Stomach (tissue), 4 donors: Measurements from ENCODE around the gene AFAP1.

Source experiments
- POLR2A ChIP-seq, 4 donors: fragments of 450-650 bp; IDR thresholded peaks; one replicate each; pipeline ENCODE4 v1.6.1; 2016; ENCODE audit warnings: antibody characterized with exemption in 4 of 4, control low read depth in 2 of 4, mild to moderate bottlenecking in 1 of 4, moderate library complexity in 1 of 4
- POLR2AphosphoS5 ChIP-seq, 3 donors: sonication (generic); formaldehyde crosslinking; IDR thresholded peaks; one replicate each; pipeline ENCODE4 v1.6.1; 2016; ENCODE audit warnings: antibody characterized with exemption in 3 of 3
- TF ChIP-seq, protein P1 (sequence below), 7 experiments: fragments of 450-650 bp in 4 of 7; fragments of 200-600 bp in 3 of 7; sonication (generic) in 3 of 7; IDR thresholded peaks; one replicate each; pipeline ENCODE4 v1.5.1; 2016 to 2019; ENCODE audit warnings: antibody characterized with exemption in 7 of 7, control low read depth in 2 of 7, mild to moderate bottlenecking in 1 of 7

DNA sequence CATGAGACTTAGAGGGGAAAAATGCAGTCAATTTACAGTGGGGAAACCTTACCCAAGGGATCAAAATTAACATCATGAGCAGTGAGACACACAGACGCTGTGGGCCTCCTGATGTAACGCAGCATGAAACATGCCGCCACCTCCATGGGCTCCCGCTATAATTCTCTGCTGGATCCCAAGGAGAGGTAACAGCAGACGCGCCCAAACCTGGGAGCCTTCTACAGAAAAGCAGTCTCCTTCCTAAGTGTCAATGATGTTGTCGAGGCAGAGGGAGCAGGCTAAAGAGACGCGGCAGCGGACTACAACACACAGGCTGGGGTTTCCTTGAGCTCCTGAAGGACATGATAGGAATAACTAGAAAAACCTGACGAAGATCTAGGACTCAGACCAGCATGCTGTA lies 142.3 kb downstream of the AFAP1 start:
- TF ChIP-seq, protein P1, sequence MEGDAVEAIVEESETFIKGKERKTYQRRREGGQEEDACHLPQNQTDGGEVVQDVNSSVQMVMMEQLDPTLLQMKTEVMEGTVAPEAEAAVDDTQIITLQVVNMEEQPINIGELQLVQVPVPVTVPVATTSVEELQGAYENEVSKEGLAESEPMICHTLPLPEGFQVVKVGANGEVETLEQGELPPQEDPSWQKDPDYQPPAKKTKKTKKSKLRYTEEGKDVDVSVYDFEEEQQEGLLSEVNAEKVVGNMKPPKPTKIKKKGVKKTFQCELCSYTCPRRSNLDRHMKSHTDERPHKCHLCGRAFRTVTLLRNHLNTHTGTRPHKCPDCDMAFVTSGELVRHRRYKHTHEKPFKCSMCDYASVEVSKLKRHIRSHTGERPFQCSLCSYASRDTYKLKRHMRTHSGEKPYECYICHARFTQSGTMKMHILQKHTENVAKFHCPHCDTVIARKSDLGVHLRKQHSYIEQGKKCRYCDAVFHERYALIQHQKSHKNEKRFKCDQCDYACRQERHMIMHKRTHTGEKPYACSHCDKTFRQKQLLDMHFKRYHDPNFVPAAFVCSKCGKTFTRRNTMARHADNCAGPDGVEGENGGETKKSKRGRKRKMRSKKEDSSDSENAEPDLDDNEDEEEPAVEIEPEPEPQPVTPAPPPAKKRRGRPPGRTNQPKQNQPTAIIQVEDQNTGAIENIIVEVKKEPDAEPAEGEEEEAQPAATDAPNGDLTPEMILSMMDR (IDR thresholded peaks at IDR 0.05): no peak
- TF ChIP-seq POLR2A (IDR thresholded peaks at IDR 0.05) (no peak), POLR2AphosphoS5 (IDR thresholded peaks at IDR 0.05) (no peak)
